B cell (primary cell): ENCODE data around the gene MAP3K9. TPM values are rescaled to one million over a fixed set of nuclear protein-coding genes. Genes with fewer than 3 reads are reported as not detected.
A peak's percentile ranks its signal among the peaks of the same experiment; 100 is the strongest.

Source experiments
- ATAC-seq: fragments of 200-7000 bp; cut with Tn5 transposase; one replicate; pipeline ENCODE4 v1.10.0; 2021; ENCODE audit warnings: low read depth, mild to moderate bottlenecking, moderate number of reproducible peaks, moderate library complexity
- CTCF ChIA-PET: fragments of 350-600 bp; sonication (Branson Sonifier 250); formaldehyde crosslinking; loops from one replicate; lab custom pipeline; 2021; ENCODE audit warnings: antibody characterized with exemption, inconsistent platforms; lab: Charles Lee
- POLR2A ChIA-PET: fragments of 350-600 bp; sonication (Branson Sonifier 250); formaldehyde crosslinking; loops from one replicate; lab custom pipeline; 2021; ENCODE audit warnings: antibody characterized with exemption; lab: Charles Lee
- DNase-seq: peaks from one replicate; pipeline ENCODE4 v3.0.0; 2013
- H2AFZ ChIP-seq: 2 replicates; pipeline ENCODE4 v1.6.1; 2012; ENCODE audit warnings: mild to moderate bottlenecking, low read depth, low read length; ENCODE audit not compliant: insufficient read depth, poor library complexity, severe bottlenecking
- H3K27ac ChIP-seq, 2 donors: 1 replicate in 1 of 2; 2 replicates in 1 of 2; pipeline ENCODE4 v1.5.1; 2012 to 2013; ENCODE audit warnings: low read length in 2 of 2, mild to moderate bottlenecking in 2 of 2, moderate library complexity in 1 of 2
- H3K27me3 ChIP-seq, 4 experiments: fragments of 200-600 bp in 1 of 4; sonication (generic) in 1 of 4; replicated peaks in 1 of 4; 1 replicate in 2 of 4; 2 replicates in 2 of 4; pipeline versions ENCODE4 v1.6.1 to v1.7.0; 2013 to 2016; ENCODE audit warnings: low read length in 3 of 4, mild to moderate bottlenecking in 2 of 4, mixed read lengths in 1 of 4, moderate library complexity in 1 of 4; ENCODE audit not compliant: insufficient read depth in 4 of 4, control insufficient read depth in 3 of 4; ENCODE audit errors: control extremely low read depth in 1 of 4
- H3K36me3 ChIP-seq, 2 experiments: replicated peaks in 1 of 2; 1 replicate in 1 of 2; 2 replicates in 1 of 2; pipeline versions ENCODE4 v1.6.1 to v1.7.1; 2013; ENCODE audit warnings: low read length in 1 of 2; ENCODE audit not compliant: insufficient read depth in 2 of 2, control insufficient read depth in 1 of 2; ENCODE audit errors: control extremely low read depth in 1 of 2, extremely low read depth in 1 of 2
- H3K4me1 ChIP-seq, 2 donors: fragments of 200-600 bp in 1 of 2; sonication (generic) in 1 of 2; 1 replicate in 1 of 2; 2 replicates in 1 of 2; pipeline versions ENCODE4 v1.5.1 to v1.6.1; 2013 to 2017; ENCODE audit warnings: low read length in 2 of 2; ENCODE audit not compliant: control insufficient read depth in 2 of 2, insufficient read depth in 2 of 2
- H3K4me2 ChIP-seq: replicated peaks from 2 replicates; pipeline ENCODE3; 2012; ENCODE audit warnings: mild to moderate bottlenecking, low read depth, low read length; ENCODE audit not compliant: poor library complexity, severe bottlenecking
- H3K4me3 ChIP-seq, 5 experiments: fragments of 200-600 bp in 1 of 5; sonication (generic) in 1 of 5; 1 replicate in 3 of 5; 2 replicates in 2 of 5; pipeline versions ENCODE4 v1.5.1 to v1.7.0; 2011 to 2016; ENCODE audit warnings: low read length in 4 of 5, mild to moderate bottlenecking in 4 of 5, low read depth in 2 of 5, control low read depth in 1 of 5, moderate library complexity in 1 of 5; ENCODE audit not compliant: insufficient read depth in 1 of 5; ENCODE audit errors: control extremely low read depth in 1 of 5, extremely low read depth in 1 of 5
- H3K79me2 ChIP-seq: fragments of 200-600 bp; sonication (generic); one replicate; pipeline ENCODE4 v1.6.0; 2016; ENCODE audit warnings: low read length; ENCODE audit not compliant: control insufficient read depth, insufficient read depth
- H3K9ac ChIP-seq: fragments of 200-600 bp; sonication (generic); 2 replicates; pipeline ENCODE4 v1.6.1; 2017; ENCODE audit warnings: mild to moderate bottlenecking, low read length, moderate library complexity
- H3K9me3 ChIP-seq, 3 donors: one replicate each; pipeline versions ENCODE4 v1.6.1 to v1.7.1; 2013; ENCODE audit warnings: low read length in 2 of 3; ENCODE audit not compliant: control insufficient read depth in 2 of 3, insufficient read depth in 1 of 3; ENCODE audit errors: control extremely low read depth in 1 of 3
- H4K20me1 ChIP-seq: 2 replicates; pipeline ENCODE4 v1.6.0; 2012; ENCODE audit warnings: mild to moderate bottlenecking, low read length; ENCODE audit not compliant: insufficient read depth, control insufficient read depth, poor library complexity, severe bottlenecking
- H3K27ac Mint-ChIP-seq: one replicate; pipeline ENCODE4 v1.8.0; 2021; ENCODE audit warnings: mixed read lengths
- H3K27me3 Mint-ChIP-seq: one replicate; pipeline ENCODE4 v1.8.0; 2021; ENCODE audit warnings: mixed read lengths
- H3K4me1 Mint-ChIP-seq: one replicate; pipeline ENCODE4 v1.8.0; 2021; ENCODE audit warnings: mixed read lengths
- H3K4me3 Mint-ChIP-seq: one replicate; pipeline ENCODE4 v1.8.0; 2021; ENCODE audit warnings: mixed read lengths
- H3K9me3 Mint-ChIP-seq: one replicate; pipeline ENCODE4 v1.8.0; 2022; ENCODE audit warnings: mixed read lengths; ENCODE audit not compliant: insufficient read depth
- CTCF ChIP-seq: fragments of 200-600 bp; IDR thresholded peaks from one replicate; pipeline ENCODE4 v1.8.0; 2022; ENCODE audit warnings: antibody characterized with exemption, mild to moderate bottlenecking
- EZH2 ChIP-seq: IDR thresholded peaks from 2 replicates; pipeline ENCODE4 v1.6.1; 2012; ENCODE audit warnings: borderline replicate concordance, low read depth, mild to moderate bottlenecking, moderate library complexity, low read length; ENCODE audit not compliant: insufficient read depth, poor library complexity, severe bottlenecking
- WGBS: methylation state at CpG from one replicate; pipeline ENCODE4 v1.1.5; 2013; ENCODE audit warnings: missing lambda C conversion rate; ENCODE audit not compliant: insufficient coverage; 5-methylcytosine and 5-hydroxymethylcytosine counted together
- intact Hi-C: fragments of 100-400 bp; cut with micrococcal nuclease; formaldehyde crosslinking; loops from one replicate; pipeline ENCODE4 v1.10.0; 2022
- polyA plus RNA-seq: library from polyadenylated mRNA; depleted of rRNA; stranded (reverse); fragments of >200 nt; gene quantifications from 2 replicates; pipeline ENCODE4 v1.2.3, GENCODE V29; 2012
- total RNA-seq, 2 donors: library from RNA; stranded (reverse); fragments of 120-200 nt in 1 of 2; gene quantifications; 1 replicate in 1 of 2; 2 replicates in 1 of 2; pipeline versions ENCODE4 v1.2.3 to v1.2.4, GENCODE V29; 2013 to 2022

Gene MAP3K9
- total and polyA plus RNA-seq, 2 donors (not counting 1 experiment from before 2014, with no cell fraction given) = 4.7 to 20.2 TPM

DNA sequence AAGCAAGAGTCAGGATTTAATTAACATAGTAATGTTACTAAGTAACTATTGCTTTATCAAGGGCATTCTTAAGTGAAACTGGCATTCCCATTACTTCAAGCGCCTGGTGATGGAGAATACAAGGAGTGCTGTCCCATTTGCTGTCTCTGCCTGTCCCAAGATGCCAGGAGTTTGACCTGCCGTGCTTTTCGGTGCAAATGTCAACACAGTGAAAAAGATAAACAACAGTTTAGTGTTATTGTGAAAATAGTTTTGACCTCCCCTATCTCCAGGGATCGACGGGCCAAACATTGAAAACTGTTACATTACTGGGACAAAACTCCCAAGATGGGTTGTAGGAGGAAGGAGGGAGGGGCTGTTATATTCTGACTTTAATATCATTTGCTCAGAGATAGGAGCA, 92.8 kb downstream of the MAP3K9 start:
- ChIA-PET CTCF (interaction anchor here (0.7 to 13.5 kb wide), 6 partner anchors 11 to 111 kb away, joined by 3 to 236 read pairs (median 4); no protein-coding TSS in a partner anchor), POLR2A (no interaction called here)
- no peak for DNase-seq
- H3K4me1 Mint-ChIP-seq = peaks cover 25% of the 10 kb centered on the region
- Histone ChIP-seq H3K9ac (no peak overlapping the region), H3K27me3 (no peaks in the 10 kb centered on the region), H3K4me3 (no peak overlapping the region), H4K20me1 (no peaks in the 10 kb centered on the region), H3K9me3 (no peaks in the 10 kb centered on the region), H3K4me1 (peaks cover 9 to 17% of the 10 kb centered on the region in 2 donors), H3K27ac (no peak overlapping the region), H2AFZ (no peak overlapping the region), H3K79me2 (no peaks in the 10 kb centered on the region), H3K4me2 (no peak overlapping the region), H3K36me3 (no peaks in the 10 kb centered on the region)
- WGBS = 83% methylated on average over 1 of the region's 5 CpGs
- no peak for ATAC-seq
- no peaks in the 10 kb centered on the region for H3K27me3 Mint-ChIP-seq
- H3K4me3 Mint-ChIP-seq = no peak overlapping the region
- no peak for TF ChIP-seq EZH2
- TF ChIP-seq CTCF = no peak
- no peaks in the 10 kb centered on the region for H3K9me3 Mint-ChIP-seq
- intact Hi-C loops = no loop called here
- no peak overlapping the region for H3K27ac Mint-ChIP-seq

GRCh38 chr14:70714055-70714550, 95.2 kb downstream of the MAP3K9 start:
- TF ChIP-seq EZH2 (no peak), CTCF (peak; percentile 91)
- Mint-ChIP-seq H3K4me3 (peak overlapping the region; percentile 0), H3K9me3 (no peaks in the 10 kb centered on the region), H3K4me1 (peaks cover 37% of the 10 kb centered on the region), H3K27me3 (no peaks in the 10 kb centered on the region), H3K27ac (peak overlapping the region; percentile 0)
- intact Hi-C loops = loop anchor here (1.0 to 2.0 kb wide), 5 partner anchors 45 to 258 kb away; partner anchors contain the start of gene TTC9
- ChIA-PET POLR2A (interaction anchor here (0.7 to 1.2 kb wide), 3 partner anchors 12 to 114 kb away, joined by 3 read pairs; no protein-coding TSS in a partner anchor), CTCF (interaction anchor here (0.7 to 13.5 kb wide), 35 partner anchors 7 to 888 kb away, joined by 3 to 236 read pairs (median 5); partner anchors contain the start of genes MAP3K9, MED6, PCNX1 and TTC9)
- peak; percentile 80 for DNase-seq
- no peaks in the 10 kb centered on the region for H4K20me1 ChIP-seq
- peak; percentile 31 for ATAC-seq
- H3K27me3 ChIP-seq = no peaks in the 10 kb centered on the region
- H3K9ac ChIP-seq = no peak overlapping the region
- H3K4me2 ChIP-seq = peak overlapping the region; percentile 45
- H3K27ac ChIP-seq = no peak overlapping the region
- no peaks in the 10 kb centered on the region for H3K9me3 ChIP-seq
- WGBS = 10% methylated on average over 5 of the region's 8 CpGs
- H2AFZ ChIP-seq = peak overlapping the region; percentile 32
- no peaks in the 10 kb centered on the region for H3K79me2 ChIP-seq
- H3K4me3 ChIP-seq = no peak overlapping the region
- peaks cover 21 to 26% of the 10 kb centered on the region in 2 donors for H3K4me1 ChIP-seq
- H3K36me3 ChIP-seq = no peaks in the 10 kb centered on the region
